ENCODE measurements around the gene CLASP1.
A peak's percentile ranks its signal among the peaks of the same experiment; 100 is the strongest.

Gene CLASP1

DNA sequence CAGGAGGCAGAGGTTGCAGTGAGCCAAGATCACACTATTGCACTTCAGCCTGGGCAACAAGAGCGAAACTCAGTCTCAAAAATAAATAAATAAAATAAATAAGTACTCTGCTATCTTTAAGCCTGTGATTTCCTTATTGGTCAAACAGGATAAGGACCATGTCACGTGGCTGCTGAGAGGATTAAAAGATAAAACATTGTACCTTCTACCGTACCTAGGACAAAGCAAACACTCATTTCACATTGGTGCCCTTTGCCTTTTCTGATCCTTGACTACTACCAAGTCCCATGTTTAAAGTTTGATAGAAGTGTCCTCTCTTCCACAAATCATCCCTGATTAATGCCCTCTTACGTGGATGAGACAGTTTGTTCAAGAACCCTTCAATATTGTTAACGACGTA, 244.0 kb downstream of the CLASP1 start:
- H3K27me3 ChIP-seq (ENCODE audit: insufficient read depth, poor library complexity, severe bottlenecking), result no peaks in the 10 kb centered on the region
- TF ChIP-seq, protein P1, sequence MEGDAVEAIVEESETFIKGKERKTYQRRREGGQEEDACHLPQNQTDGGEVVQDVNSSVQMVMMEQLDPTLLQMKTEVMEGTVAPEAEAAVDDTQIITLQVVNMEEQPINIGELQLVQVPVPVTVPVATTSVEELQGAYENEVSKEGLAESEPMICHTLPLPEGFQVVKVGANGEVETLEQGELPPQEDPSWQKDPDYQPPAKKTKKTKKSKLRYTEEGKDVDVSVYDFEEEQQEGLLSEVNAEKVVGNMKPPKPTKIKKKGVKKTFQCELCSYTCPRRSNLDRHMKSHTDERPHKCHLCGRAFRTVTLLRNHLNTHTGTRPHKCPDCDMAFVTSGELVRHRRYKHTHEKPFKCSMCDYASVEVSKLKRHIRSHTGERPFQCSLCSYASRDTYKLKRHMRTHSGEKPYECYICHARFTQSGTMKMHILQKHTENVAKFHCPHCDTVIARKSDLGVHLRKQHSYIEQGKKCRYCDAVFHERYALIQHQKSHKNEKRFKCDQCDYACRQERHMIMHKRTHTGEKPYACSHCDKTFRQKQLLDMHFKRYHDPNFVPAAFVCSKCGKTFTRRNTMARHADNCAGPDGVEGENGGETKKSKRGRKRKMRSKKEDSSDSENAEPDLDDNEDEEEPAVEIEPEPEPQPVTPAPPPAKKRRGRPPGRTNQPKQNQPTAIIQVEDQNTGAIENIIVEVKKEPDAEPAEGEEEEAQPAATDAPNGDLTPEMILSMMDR (IDR thresholded peaks at IDR 0.05; ENCODE audit: insufficient read depth, low read length), result no peak
- TF ChIP-seq GABPA (IDR thresholded peaks at IDR 0.05; ENCODE audit: low read depth) (no peak), POLR2AphosphoS5 (IDR thresholded peaks at IDR 0.05; ENCODE audit: low read depth) (no peak), SPI1 (IDR thresholded peaks at IDR 0.05; ENCODE audit: borderline replicate concordance, low read depth) (no peak)
- TF ChIP-seq, protein P2, sequence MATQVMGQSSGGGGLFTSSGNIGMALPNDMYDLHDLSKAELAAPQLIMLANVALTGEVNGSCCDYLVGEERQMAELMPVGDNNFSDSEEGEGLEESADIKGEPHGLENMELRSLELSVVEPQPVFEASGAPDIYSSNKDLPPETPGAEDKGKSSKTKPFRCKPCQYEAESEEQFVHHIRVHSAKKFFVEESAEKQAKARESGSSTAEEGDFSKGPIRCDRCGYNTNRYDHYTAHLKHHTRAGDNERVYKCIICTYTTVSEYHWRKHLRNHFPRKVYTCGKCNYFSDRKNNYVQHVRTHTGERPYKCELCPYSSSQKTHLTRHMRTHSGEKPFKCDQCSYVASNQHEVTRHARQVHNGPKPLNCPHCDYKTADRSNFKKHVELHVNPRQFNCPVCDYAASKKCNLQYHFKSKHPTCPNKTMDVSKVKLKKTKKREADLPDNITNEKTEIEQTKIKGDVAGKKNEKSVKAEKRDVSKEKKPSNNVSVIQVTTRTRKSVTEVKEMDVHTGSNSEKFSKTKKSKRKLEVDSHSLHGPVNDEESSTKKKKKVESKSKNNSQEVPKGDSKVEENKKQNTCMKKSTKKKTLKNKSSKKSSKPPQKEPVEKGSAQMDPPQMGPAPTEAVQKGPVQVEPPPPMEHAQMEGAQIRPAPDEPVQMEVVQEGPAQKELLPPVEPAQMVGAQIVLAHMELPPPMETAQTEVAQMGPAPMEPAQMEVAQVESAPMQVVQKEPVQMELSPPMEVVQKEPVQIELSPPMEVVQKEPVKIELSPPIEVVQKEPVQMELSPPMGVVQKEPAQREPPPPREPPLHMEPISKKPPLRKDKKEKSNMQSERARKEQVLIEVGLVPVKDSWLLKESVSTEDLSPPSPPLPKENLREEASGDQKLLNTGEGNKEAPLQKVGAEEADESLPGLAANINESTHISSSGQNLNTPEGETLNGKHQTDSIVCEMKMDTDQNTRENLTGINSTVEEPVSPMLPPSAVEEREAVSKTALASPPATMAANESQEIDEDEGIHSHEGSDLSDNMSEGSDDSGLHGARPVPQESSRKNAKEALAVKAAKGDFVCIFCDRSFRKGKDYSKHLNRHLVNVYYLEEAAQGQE (IDR thresholded peaks at IDR 0.05; ENCODE audit: insufficient replicate concordance, low read depth), result no peak
- DNase-seq (ENCODE audit: low read depth in 1 of 2, low spot score in 1 of 2), result no peak

GRCh38 chr2:121400201-121400600, 249.1 kb downstream of the CLASP1 start:
- Histone ChIP-seq H3K27ac (replicated peaks) (no peak overlapping the region), H3K27me3 (ENCODE audit: insufficient read depth, poor library complexity, severe bottlenecking) (no peaks in the 10 kb centered on the region), H3K4me3 (replicated peaks; ENCODE audit: insufficient read depth, low read length) (no peak overlapping the region)
- TF ChIP-seq, protein P1 (IDR thresholded peaks at IDR 0.05; ENCODE audit: insufficient read depth, low read length), result no peak
- TF ChIP-seq SPI1 (IDR thresholded peaks at IDR 0.05; ENCODE audit: borderline replicate concordance, low read depth) (no peak), GABPA (IDR thresholded peaks at IDR 0.05; ENCODE audit: low read depth) (no peak), POLR2AphosphoS5 (IDR thresholded peaks at IDR 0.05; ENCODE audit: low read depth) (no peak)
- TF ChIP-seq, protein P2 (IDR thresholded peaks at IDR 0.05; ENCODE audit: insufficient replicate concordance, low read depth), result no peak
- DNase-seq (ENCODE audit: low read depth in 1 of 2, low spot score in 1 of 2), result no peak

More for the DNA sequence above, 244.0 kb downstream of the CLASP1 start:
- Histone ChIP-seq H3K27ac (replicated peaks) (no peak overlapping the region), H3K4me3 (replicated peaks; ENCODE audit: insufficient read depth, low read length) (no peak overlapping the region)

GRCh38 chr2:121398853-121399252, 250.4 kb downstream of the CLASP1 start:
- Histone ChIP-seq H3K27me3 (ENCODE audit: insufficient read depth, poor library complexity, severe bottlenecking) (no peaks in the 10 kb centered on the region), H3K27ac (replicated peaks) (no peak overlapping the region), H3K4me3 (replicated peaks; ENCODE audit: insufficient read depth, low read length) (no peak overlapping the region)
- DNase-seq (ENCODE audit: low read depth in 1 of 2, low spot score in 1 of 2), result peak; percentile 7 to 17
- TF ChIP-seq, protein P1 (IDR thresholded peaks at IDR 0.05; ENCODE audit: insufficient read depth, low read length), result no peak
- no peak for TF ChIP-seq POLR2AphosphoS5 (IDR thresholded peaks at IDR 0.05; ENCODE audit: low read depth)
- TF ChIP-seq SPI1 (IDR thresholded peaks at IDR 0.05; ENCODE audit: borderline replicate concordance, low read depth), result no peak

DNA sequence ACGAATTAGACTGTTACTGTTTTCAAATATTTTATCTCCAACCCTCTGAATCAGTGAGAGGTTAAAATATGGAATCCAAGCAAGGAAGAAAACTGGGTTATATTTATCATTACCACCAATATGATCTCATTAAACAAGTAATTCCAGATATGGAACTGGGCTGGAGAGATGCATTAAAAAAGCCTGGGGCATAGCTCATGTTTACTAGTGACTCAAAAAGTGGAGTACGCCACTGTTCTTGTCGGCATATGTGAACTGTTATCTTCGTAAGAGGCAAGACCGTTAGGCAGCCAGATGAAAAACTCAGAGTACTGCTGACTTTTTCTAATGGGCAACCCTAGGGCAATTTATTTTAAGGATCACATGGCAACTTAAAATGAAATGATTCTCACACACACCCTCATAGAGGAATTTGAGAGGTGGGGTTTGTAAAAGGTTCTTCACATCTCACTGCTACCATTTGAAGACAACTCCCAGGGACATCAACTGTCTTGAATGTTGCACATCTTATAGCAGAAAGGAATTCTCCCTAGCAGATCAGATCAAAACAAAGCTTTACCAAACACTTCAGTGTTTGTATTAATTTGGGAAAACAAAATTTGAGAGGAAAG, 259.1 kb downstream of the CLASP1 start:
- TF ChIP-seq GABPA (IDR thresholded peaks at IDR 0.05; ENCODE audit: low read depth), result no peak
- no peak for TF ChIP-seq POLR2AphosphoS5 (IDR thresholded peaks at IDR 0.05; ENCODE audit: low read depth)
- TF ChIP-seq SPI1 (IDR thresholded peaks at IDR 0.05; ENCODE audit: borderline replicate concordance, low read depth), result no peak
- TF ChIP-seq, protein P1 (IDR thresholded peaks at IDR 0.05; ENCODE audit: insufficient read depth, low read length), result no peak
- TF ChIP-seq, protein P2 (IDR thresholded peaks at IDR 0.05; ENCODE audit: insufficient replicate concordance, low read depth), result no peak
- DNase-seq (ENCODE audit: low read depth in 1 of 2, low spot score in 1 of 2), result no peak
- no peak overlapping the region for H3K4me3 ChIP-seq (replicated peaks; ENCODE audit: insufficient read depth, low read length)
- no peaks in the 10 kb centered on the region for H3K27me3 ChIP-seq (ENCODE audit: insufficient read depth, poor library complexity, severe bottlenecking)
- H3K27ac ChIP-seq (replicated peaks), result no peak overlapping the region

Measured in HL-60 (cell line).